ENCODE measurements around the gene TAS2R40. TPM values are rescaled to one million over a fixed set of nuclear protein-coding genes. Genes with fewer than 3 reads are reported as not detected.
A peak's percentile ranks its signal among the peaks of the same experiment; 100 is the strongest.

Gene TAS2R40
- total RNA-seq, 1 donor = not detected

GRCh38 chr7:143216151-143216550, 5.7 kb upstream of the TAS2R40 start:
- no peaks in the 10 kb centered on the region for H3K79me2 ChIP-seq (ENCODE audit: insufficient read depth, low read length)
- H2AFZ ChIP-seq (ENCODE audit: low read length) = peak overlapping the region; percentile 1
- TF ChIP-seq CTCF (IDR thresholded peaks at IDR 0.05; ENCODE audit: extremely low read depth, low read depth, low read length) = no peak
- DNase-seq (ENCODE audit: insufficient read length, low spot score, missing footprints) = peak; percentile 81
- no peaks in the 10 kb centered on the region for H3K27me3 ChIP-seq (ENCODE audit: insufficient read depth, low read length)
- H3K9me3 ChIP-seq (ENCODE audit: low read depth, low read length) = no peaks in the 10 kb centered on the region
- peak overlapping the region; percentile 1 for H3K4me2 ChIP-seq (ENCODE audit: insufficient read depth, low read length)
- H3K4me3 ChIP-seq (ENCODE audit: insufficient read depth, low read length) = no peak overlapping the region
- peaks cover 10% of the 10 kb centered on the region for H3K4me1 ChIP-seq (ENCODE audit: insufficient read depth, low read length)
- H3K27ac ChIP-seq (ENCODE audit: low read depth, low read length) = no peak overlapping the region
- H3K36me3 ChIP-seq (ENCODE audit: insufficient read depth, low read length) = no peaks in the 10 kb centered on the region
- H4K20me1 ChIP-seq (ENCODE audit: insufficient read depth, low read length) = no peaks in the 10 kb centered on the region

- Histone ChIP-seq H3K27me3 (ENCODE audit: insufficient read depth, low read length) (no peaks in the 10 kb centered on the region), H3K27ac (ENCODE audit: low read depth, low read length) (no peak overlapping the region), H4K20me1 (ENCODE audit: insufficient read depth, low read length) (no peaks in the 10 kb centered on the region), H3K9me3 (ENCODE audit: low read depth, low read length) (no peaks in the 10 kb centered on the region), H3K4me1 (ENCODE audit: insufficient read depth, low read length) (peaks cover 10% of the 10 kb centered on the region), H3K4me3 (ENCODE audit: insufficient read depth, low read length) (no peak overlapping the region), H2AFZ (ENCODE audit: low read length) (no peak overlapping the region), H3K36me3 (ENCODE audit: insufficient read depth, low read length) (no peaks in the 10 kb centered on the region), H3K4me2 (ENCODE audit: insufficient read depth, low read length) (no peak overlapping the region), H3K79me2 (ENCODE audit: insufficient read depth, low read length) (no peaks in the 10 kb centered on the region)
- TF ChIP-seq CTCF (IDR thresholded peaks at IDR 0.05; ENCODE audit: extremely low read depth, low read depth, low read length) = no peak
- no peak for DNase-seq (ENCODE audit: insufficient read length, low spot score, missing footprints)
These were observed 5.2 kb upstream of the TAS2R40 start for GRCh38 chr7:143216686-143217085.

- H3K4me1 ChIP-seq (ENCODE audit: insufficient read depth, low read length) = peaks cover 10% of the 10 kb centered on the region
- no peak overlapping the region for H3K4me2 ChIP-seq (ENCODE audit: insufficient read depth, low read length)
- TF ChIP-seq CTCF (IDR thresholded peaks at IDR 0.05; ENCODE audit: extremely low read depth, low read depth, low read length) = no peak
- no peak overlapping the region for H3K4me3 ChIP-seq (ENCODE audit: insufficient read depth, low read length)
- H3K27me3 ChIP-seq (ENCODE audit: insufficient read depth, low read length) = peaks cover 11% of the 10 kb centered on the region
- H3K36me3 ChIP-seq (ENCODE audit: insufficient read depth, low read length) = no peaks in the 10 kb centered on the region
- no peak for DNase-seq (ENCODE audit: insufficient read length, low spot score, missing footprints)
- no peaks in the 10 kb centered on the region for H3K9me3 ChIP-seq (ENCODE audit: low read depth, low read length)
- no peaks in the 10 kb centered on the region for H4K20me1 ChIP-seq (ENCODE audit: insufficient read depth, low read length)
- no peak overlapping the region for H2AFZ ChIP-seq (ENCODE audit: low read length)
- no peak overlapping the region for H3K27ac ChIP-seq (ENCODE audit: low read depth, low read length)
- H3K79me2 ChIP-seq (ENCODE audit: insufficient read depth, low read length) = no peaks in the 10 kb centered on the region
These were observed 4.0 kb upstream of the TAS2R40 start for GRCh38 chr7:143217806-143218205.

GRCh38 chr7:143221286-143221685, 551 bp upstream of the TAS2R40 start:
- Histone ChIP-seq H3K27me3 (ENCODE audit: insufficient read depth, low read length) (peaks cover 28% of the 10 kb centered on the region), H3K27ac (ENCODE audit: low read depth, low read length) (no peak overlapping the region), H3K4me2 (ENCODE audit: insufficient read depth, low read length) (no peak overlapping the region), H3K4me1 (ENCODE audit: insufficient read depth, low read length) (peaks cover 2% of the 10 kb centered on the region), H3K79me2 (ENCODE audit: insufficient read depth, low read length) (no peaks in the 10 kb centered on the region), H4K20me1 (ENCODE audit: insufficient read depth, low read length) (no peaks in the 10 kb centered on the region), H3K9me3 (ENCODE audit: low read depth, low read length) (no peaks in the 10 kb centered on the region), H3K4me3 (ENCODE audit: insufficient read depth, low read length) (no peak overlapping the region), H2AFZ (ENCODE audit: low read length) (no peak overlapping the region), H3K36me3 (ENCODE audit: insufficient read depth, low read length) (no peaks in the 10 kb centered on the region)
- no peak for DNase-seq (ENCODE audit: insufficient read length, low spot score, missing footprints)
- TF ChIP-seq CTCF (IDR thresholded peaks at IDR 0.05; ENCODE audit: extremely low read depth, low read depth, low read length) = no peak

Measured in osteoblast (primary cell).